Parathyroid adenoma (tissue), 2 donors: ENCODE results near the gene OXCT1.

ENCODE experiments used
- H2AFZ ChIP-seq: fragments of 300-600 bp; sonication (generic); one replicate; pipeline ENCODE4 v1.7.0; 2017; ENCODE audit warnings: antibody characterized with exemption, mild to moderate bottlenecking
- H3K27ac ChIP-seq: fragments of 300-600 bp; sonication (generic); one replicate; pipeline ENCODE4 v1.7.0; 2017
- H3K27me3 ChIP-seq: fragments of 300-600 bp; sonication (generic); one replicate; pipeline ENCODE4 v1.7.0; 2017; ENCODE audit warnings: low read length; ENCODE audit not compliant: control insufficient read depth, insufficient read depth
- H3K36me3 ChIP-seq: fragments of 300-600 bp; sonication (generic); one replicate; pipeline ENCODE4 v1.7.0; 2017; ENCODE audit warnings: low read length; ENCODE audit not compliant: control insufficient read depth, insufficient read depth
- H3K4me1 ChIP-seq: fragments of 300-600 bp; sonication (generic); one replicate; pipeline ENCODE4 v1.7.0; 2017; ENCODE audit warnings: control low read depth
- H3K4me2 ChIP-seq: fragments of 300-600 bp; sonication (generic); one replicate; pipeline ENCODE4 v1.7.0; 2017; ENCODE audit warnings: low read length
- H3K4me3 ChIP-seq: fragments of 300-600 bp; sonication (generic); one replicate; pipeline ENCODE4 v1.7.0; 2017; ENCODE audit warnings: low read depth, low read length
- H3K79me2 ChIP-seq: fragments of 300-600 bp; sonication (generic); one replicate; pipeline ENCODE4 v1.7.0; 2017; ENCODE audit warnings: control low read depth
- H3K9ac ChIP-seq: fragments of 300-600 bp; sonication (generic); one replicate; pipeline ENCODE4 v1.7.0; 2017; ENCODE audit warnings: mild to moderate bottlenecking
- H3K9me3 ChIP-seq: fragments of 300-600 bp; sonication (generic); one replicate; pipeline ENCODE4 v1.7.0; 2017; ENCODE audit warnings: low read length; ENCODE audit not compliant: control insufficient read depth
- CTCF ChIP-seq: fragments of 300-600 bp; sonication (generic); IDR thresholded peaks from one replicate; pipeline ENCODE4 v1.7.0; 2017; ENCODE audit warnings: antibody characterized with exemption, mild to moderate bottlenecking
- donor health status: primary hyperparathyroidism.

Gene OXCT1

DNA sequence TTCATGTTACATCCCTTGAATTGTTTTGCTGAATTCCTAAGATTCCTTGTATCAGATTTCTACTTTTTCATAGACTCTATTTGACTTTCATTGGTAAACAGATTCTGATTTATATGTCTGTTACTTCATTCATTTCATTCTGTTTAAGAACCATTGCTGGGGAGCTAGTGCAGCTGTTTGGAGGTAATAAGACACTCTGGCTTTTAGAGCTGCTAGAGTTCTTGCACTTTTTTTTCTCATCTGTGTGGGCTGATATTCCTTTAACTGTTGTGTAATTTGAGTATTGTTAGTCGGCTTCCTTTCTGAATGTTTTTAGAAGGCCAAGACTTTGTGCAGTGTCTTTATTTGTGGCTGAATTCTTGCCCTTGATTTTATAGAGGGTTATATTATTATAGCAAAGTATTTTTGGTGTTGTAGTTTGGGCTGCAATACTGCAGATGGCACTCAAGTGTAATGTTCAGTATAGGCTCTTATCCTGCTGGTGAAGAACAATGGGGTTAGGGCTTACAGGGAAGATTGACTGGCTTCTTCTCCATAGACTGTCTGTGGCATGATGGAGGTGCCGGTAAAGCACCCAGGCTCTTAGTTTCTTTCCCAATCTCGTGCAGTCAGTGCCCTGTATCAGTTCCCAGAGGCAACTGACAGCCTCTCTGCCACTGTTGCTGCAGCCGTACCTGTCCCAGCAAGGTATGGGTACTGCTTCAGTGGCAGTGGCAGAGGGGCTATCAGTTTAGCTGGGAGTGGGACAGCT lies 162.2 kb downstream of the OXCT1 start:
- Histone ChIP-seq H2AFZ (no peak overlapping the region), H3K9me3 (no peaks in the 10 kb centered on the region)

DNA sequence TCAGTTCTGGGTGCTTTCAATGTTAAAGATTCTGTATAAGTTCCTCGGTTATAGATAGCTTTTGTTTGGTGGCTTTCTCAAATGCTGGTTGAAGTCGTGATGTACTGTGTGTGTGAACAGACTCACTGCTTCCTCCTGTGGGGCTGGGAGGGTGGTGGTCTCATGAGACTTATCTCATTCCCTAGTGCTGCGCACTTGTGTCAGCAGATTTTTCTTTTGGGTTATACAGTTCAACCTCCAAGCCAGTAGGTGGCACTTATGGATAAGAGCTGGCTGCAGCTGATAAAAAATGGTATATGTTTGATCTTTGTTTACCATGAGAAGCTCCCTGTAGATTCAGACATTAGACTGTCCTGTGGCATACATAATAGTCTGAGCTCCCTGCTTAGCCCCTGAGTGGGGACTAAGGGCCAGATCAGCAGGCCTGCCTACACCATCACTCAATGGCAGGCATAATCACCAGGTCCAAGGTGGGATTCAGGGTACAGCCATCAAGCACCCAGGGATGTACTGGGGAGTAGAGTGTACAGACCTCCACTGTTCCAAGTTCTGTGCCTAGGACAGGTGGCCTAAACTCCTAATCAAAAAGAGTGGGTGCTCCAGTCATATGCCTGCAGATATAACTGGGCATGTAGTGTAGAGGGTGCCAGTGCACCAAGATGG lies 174.2 kb downstream of the OXCT1 start:
- peaks cover 3% of the 10 kb centered on the region for H3K9me3 ChIP-seq
- H3K9ac ChIP-seq, result no peak overlapping the region
- no peak overlapping the region for H3K4me2 ChIP-seq
- H2AFZ ChIP-seq, result no peak overlapping the region
- no peaks in the 10 kb centered on the region for H3K36me3 ChIP-seq
- H3K27me3 ChIP-seq, result no peaks in the 10 kb centered on the region
- no peak for TF ChIP-seq CTCF
- H3K27ac ChIP-seq, result no peak overlapping the region
- H3K4me1 ChIP-seq, result no peaks in the 10 kb centered on the region
- no peak overlapping the region for H3K4me3 ChIP-seq
- H3K79me2 ChIP-seq, result no peaks in the 10 kb centered on the region

More for the DNA sequence above, 162.2 kb downstream of the OXCT1 start:
- Histone ChIP-seq H3K27ac (no peak overlapping the region), H3K36me3 (no peaks in the 10 kb centered on the region), H3K79me2 (no peaks in the 10 kb centered on the region), H3K9ac (no peak overlapping the region), H3K4me1 (no peaks in the 10 kb centered on the region), H3K27me3 (no peaks in the 10 kb centered on the region), H3K4me2 (no peak overlapping the region), H3K4me3 (no peak overlapping the region)
- TF ChIP-seq CTCF, result no peak

- H3K79me2 ChIP-seq, result no peaks in the 10 kb centered on the region
- H3K27me3 ChIP-seq, result no peaks in the 10 kb centered on the region
- H3K4me3 ChIP-seq, result no peak overlapping the region
- no peak overlapping the region for H3K27ac ChIP-seq
- no peak for TF ChIP-seq CTCF
- no peak overlapping the region for H3K4me2 ChIP-seq
- H3K4me1 ChIP-seq, result no peaks in the 10 kb centered on the region
- no peak overlapping the region for H3K9ac ChIP-seq
- H2AFZ ChIP-seq, result no peak overlapping the region
- H3K36me3 ChIP-seq, result no peaks in the 10 kb centered on the region
- no peaks in the 10 kb centered on the region for H3K9me3 ChIP-seq
Measured at GRCh38 chr5:41686767-41687166, 183.5 kb downstream of the OXCT1 start.

DNA sequence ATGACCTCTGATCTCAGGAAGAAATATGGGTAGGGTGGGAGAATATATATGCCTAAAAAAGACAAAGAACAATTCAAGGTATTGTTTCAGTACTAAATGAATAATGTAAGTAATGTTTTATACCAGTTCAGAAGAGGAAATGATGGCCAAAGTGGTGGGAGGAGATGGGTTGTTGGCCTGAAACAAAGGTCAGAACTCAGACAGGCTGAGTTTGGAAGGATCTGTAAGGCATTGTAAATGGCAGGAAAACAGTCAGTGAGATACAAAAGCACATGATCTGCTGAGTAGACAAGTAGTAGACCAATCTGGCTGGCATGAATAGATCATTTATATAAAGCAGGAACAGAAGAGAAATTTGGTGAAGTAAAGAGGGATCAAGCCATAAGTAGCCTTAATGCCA lies 184.0 kb downstream of the OXCT1 start:
- no peak overlapping the region for H3K27ac ChIP-seq

More for the DNA sequence above, 184.0 kb downstream of the OXCT1 start:
- Histone ChIP-seq H3K27me3 (no peaks in the 10 kb centered on the region), H3K4me3 (no peak overlapping the region), H3K4me1 (no peaks in the 10 kb centered on the region), H3K4me2 (no peak overlapping the region), H2AFZ (no peak overlapping the region), H3K9me3 (no peaks in the 10 kb centered on the region), H3K9ac (no peak overlapping the region), H3K36me3 (no peaks in the 10 kb centered on the region), H3K79me2 (no peaks in the 10 kb centered on the region)
- no peak for TF ChIP-seq CTCF
